Upper lobe of left lung (tissue), 6 donors: ENCODE measurements around the gene PITPNM3. TPM values are rescaled to one million over a fixed set of nuclear protein-coding genes. Genes with fewer than 3 reads are reported as not detected.

Experiments
- ATAC-seq, 2 donors: fragments of 200-7000 bp; cut with Tn5 transposase; one replicate each; pipeline ENCODE4 v1.9.1; 2022; ENCODE audit warnings: mild to moderate bottlenecking in 2 of 2, moderate library complexity in 2 of 2; ENCODE audit not compliant: low FRiP score in 2 of 2
- DNase-seq, 2 donors: peaks; one replicate each; pipeline ENCODE4 v3.0.0-alpha.2; 2019 to 2020
- H3K27ac ChIP-seq, 4 donors: fragments of 200-600 bp; sonication (generic); one replicate each; pipeline ENCODE4 v1.5.1; 2016 to 2019
- H3K27me3 ChIP-seq, 4 donors: fragments of 200-600 bp; sonication (generic); one replicate each; pipeline ENCODE4 v1.5.1; 2017 to 2019
- H3K36me3 ChIP-seq, 4 donors: fragments of 200-600 bp; sonication (generic); one replicate each; pipeline ENCODE4 v1.5.1; 2016 to 2019
- H3K4me1 ChIP-seq, 4 donors: fragments of 200-600 bp; sonication (generic); one replicate each; pipeline ENCODE4 v1.5.1; 2018 to 2019
- H3K4me3 ChIP-seq, 4 donors: fragments of 200-600 bp; sonication (generic); one replicate each; pipeline ENCODE4 v1.5.1; 2017 to 2019; ENCODE audit warnings: mild to moderate bottlenecking in 2 of 4, moderate library complexity in 1 of 4
- H3K9me3 ChIP-seq, 4 donors: fragments of 200-600 bp; sonication (generic); one replicate each; pipeline ENCODE4 v1.5.1; 2018 to 2019
- CTCF ChIP-seq, 6 experiments: fragments of 450-650 bp in 4 of 6; fragments of 200-600 bp in 2 of 6; sonication (generic) in 2 of 6; IDR thresholded peaks; one replicate each; pipeline ENCODE4 v1.5.1; 2016 to 2019; ENCODE audit warnings: antibody characterized with exemption in 6 of 6
- EP300 ChIP-seq, 4 donors: sonication (generic); formaldehyde crosslinking; IDR thresholded peaks; one replicate each; pipeline ENCODE4 v1.5.1; 2017; ENCODE audit warnings: antibody characterized with exemption in 4 of 4, control low read depth in 2 of 4
- POLR2A ChIP-seq, 4 donors: fragments of 450-650 bp; IDR thresholded peaks; one replicate each; pipeline ENCODE4 v1.5.1; 2016 to 2017; ENCODE audit warnings: antibody characterized with exemption in 4 of 4, mild to moderate bottlenecking in 2 of 4
- POLR2AphosphoS5 ChIP-seq, 2 donors: sonication (generic); formaldehyde crosslinking; IDR thresholded peaks; one replicate each; pipeline ENCODE4 v1.5.1; 2017; ENCODE audit warnings: antibody characterized with exemption in 2 of 2
- WGBS, 2 donors: methylation state at CpG; one replicate each; pipeline ENCODE4 v1.1.5; 2017 to 2018; 5-methylcytosine and 5-hydroxymethylcytosine counted together
- total RNA-seq, 6 donors: library from RNA; depleted of rRNA in 4 of 6; stranded (reverse); fragments of >200 nt in 4 of 6; gene quantifications; one replicate each; pipeline versions ENCODE4 v1.1.0 to v1.2.1, GENCODE V29; 2016 to 2021
- donor health status: DM: no; HTN: no; CAD: no; lungs with moderate emphysema.
- donor health status: DM: no; HTN: yes; CAD: no; lungs with severe emphysema.

Gene PITPNM3
- total RNA-seq, 6 donors from 2014 or later, result 10.3 to 16.3 (median 12.5) TPM

- peaks cover 0 to 3% (median 0%) of the 10 kb centered on the region in 4 donors for H3K36me3 ChIP-seq
- no peak for TF ChIP-seq POLR2A (IDR thresholded peaks at IDR 0.05)
- TF ChIP-seq CTCF (IDR thresholded peaks at IDR 0.05), result no peak
- TF ChIP-seq EP300 (IDR thresholded peaks at IDR 0.05), result no peak
- TF ChIP-seq POLR2AphosphoS5 (IDR thresholded peaks at IDR 0.05), result no peak
- no peaks in the 10 kb centered on the region for H3K9me3 ChIP-seq
- no peak overlapping the region for H3K4me3 ChIP-seq
- H3K27me3 ChIP-seq, result no peaks in the 10 kb centered on the region
- H3K4me1 ChIP-seq, result peaks cover 0 to 6% (median 3%) of the 10 kb centered on the region in 4 donors
- ATAC-seq (no peak), DNase-seq (no peak)
- no peak overlapping the region for H3K27ac ChIP-seq
- WGBS, 2 donors, result 82 to 91% methylated on average over 10 of the region's 10 CpGs
Measured at GRCh38 chr17:6472517-6472916, 83.8 kb downstream of the PITPNM3 start.

DNA sequence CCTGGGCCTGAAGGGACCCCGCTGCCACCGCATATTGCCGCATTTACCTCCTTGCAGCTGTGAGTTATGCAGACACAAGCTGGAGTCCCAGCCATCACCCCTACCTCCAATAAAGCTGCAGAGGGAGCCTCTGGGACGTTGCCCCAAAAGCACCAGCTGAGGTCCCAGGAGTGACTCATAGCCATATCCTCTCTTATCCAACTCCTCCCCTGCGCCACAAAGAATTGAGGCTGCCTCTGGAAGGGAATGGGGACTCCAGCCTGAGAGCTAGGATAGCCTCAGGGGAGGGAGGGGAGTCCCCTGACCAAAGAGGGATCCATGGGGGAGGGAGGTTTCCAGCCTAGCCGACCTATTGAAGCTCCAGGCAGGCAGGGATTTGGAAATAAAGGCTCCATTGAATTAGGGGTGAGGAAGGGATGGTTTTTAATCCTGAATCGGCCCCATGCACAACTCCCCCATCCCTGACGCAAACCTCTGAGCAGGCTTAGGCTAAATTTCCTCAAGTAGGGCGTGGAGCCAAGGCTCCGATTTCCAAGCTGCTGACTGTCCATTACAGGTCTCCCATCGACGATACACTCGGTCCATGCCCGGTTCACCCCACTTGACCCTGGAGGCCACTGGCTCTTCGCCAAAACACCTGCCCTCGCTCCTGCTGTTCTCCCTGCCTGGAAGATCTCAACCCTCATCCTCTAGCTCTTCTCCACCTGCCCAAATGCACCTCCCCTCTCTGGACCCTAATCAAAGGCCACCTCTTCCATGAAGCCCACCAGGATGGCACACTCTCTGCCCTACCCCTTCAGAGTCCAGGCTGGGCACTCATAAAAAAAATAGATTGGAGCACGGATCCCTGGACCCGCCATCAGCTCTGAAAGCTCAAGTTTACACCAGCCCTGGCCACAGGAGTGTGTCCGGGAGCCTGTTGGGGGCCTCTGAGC, 84.6 kb downstream of the PITPNM3 start:
- H3K36me3 ChIP-seq, result peaks cover 0 to 3% (median 0%) of the 10 kb centered on the region in 4 donors
- no peaks in the 10 kb centered on the region for H3K27me3 ChIP-seq
- WGBS, 2 donors, result 75 to 83% methylated on average over 10 to 19 of the region's 19 CpGs
- ATAC-seq, result no peak
- no peak overlapping the region for H3K27ac ChIP-seq
- H3K4me3 ChIP-seq, result no peak overlapping the region
- no peak for DNase-seq
- peaks cover 0 to 6% (median 3%) of the 10 kb centered on the region in 4 donors for H3K4me1 ChIP-seq
- no peak for TF ChIP-seq POLR2AphosphoS5 (IDR thresholded peaks at IDR 0.05)
- no peak for TF ChIP-seq EP300 (IDR thresholded peaks at IDR 0.05)
- no peak for TF ChIP-seq CTCF (IDR thresholded peaks at IDR 0.05)
- TF ChIP-seq POLR2A (IDR thresholded peaks at IDR 0.05), result no peak
- H3K9me3 ChIP-seq, result no peaks in the 10 kb centered on the region

- peaks cover 0 to 6% (median 3%) of the 10 kb centered on the region in 4 donors for H3K4me1 ChIP-seq
- H3K9me3 ChIP-seq, result no peaks in the 10 kb centered on the region
- TF ChIP-seq CTCF (IDR thresholded peaks at IDR 0.05) (no peak), POLR2A (IDR thresholded peaks at IDR 0.05) (no peak), EP300 (IDR thresholded peaks at IDR 0.05) (no peak), POLR2AphosphoS5 (IDR thresholded peaks at IDR 0.05) (no peak)
- H3K27ac ChIP-seq, result no peak overlapping the region
- peaks cover 0 to 3% (median 0%) of the 10 kb centered on the region in 4 donors for H3K36me3 ChIP-seq
- no peak overlapping the region for H3K4me3 ChIP-seq
- WGBS, 2 donors, result 93 to 96% methylated on average over 3 to 15 of the region's 17 CpGs
- DNase-seq, result no peak
- ATAC-seq, result no peak
- no peaks in the 10 kb centered on the region for H3K27me3 ChIP-seq
Measured at GRCh38 chr17:6470751-6471521, 85.4 kb downstream of the PITPNM3 start.

DNA sequence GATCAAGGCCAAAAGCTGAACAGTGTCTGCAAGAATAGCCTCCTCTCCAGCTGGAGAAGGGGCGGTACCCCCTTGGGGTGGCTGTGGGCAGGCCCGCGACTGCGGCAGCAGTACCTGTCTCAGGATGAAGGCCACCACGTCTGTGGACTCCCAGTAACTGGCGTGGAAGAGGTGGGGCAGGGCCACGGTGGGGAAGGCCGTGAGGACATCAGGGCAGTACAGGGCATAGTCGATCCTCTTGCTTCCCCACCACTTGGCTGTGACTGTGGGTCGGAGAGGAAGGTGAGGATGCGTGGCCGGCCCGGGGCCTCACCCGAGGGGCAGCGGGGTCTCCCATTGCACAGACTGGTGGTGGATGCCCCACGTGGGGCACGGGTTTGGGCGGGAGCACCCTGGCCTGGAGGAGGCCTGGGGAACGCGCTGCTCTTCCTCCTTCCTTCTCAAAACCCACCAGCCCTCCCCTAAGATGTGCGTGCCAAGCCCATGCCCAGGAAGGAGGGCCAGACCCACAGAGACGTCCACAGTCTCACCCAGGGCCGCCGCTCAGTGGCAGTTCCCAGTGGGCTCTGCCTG, 86.1 kb downstream of the PITPNM3 start:
- no peak overlapping the region for H3K4me3 ChIP-seq
- peaks cover 0 to 3% (median 0%) of the 10 kb centered on the region in 4 donors for H3K36me3 ChIP-seq
- no peaks in the 10 kb centered on the region for H3K9me3 ChIP-seq
- no peaks in the 10 kb centered on the region for H3K27me3 ChIP-seq
- peaks cover 0 to 6% (median 3%) of the 10 kb centered on the region in 4 donors for H3K4me1 ChIP-seq
- DNase-seq, result no peak
- TF ChIP-seq POLR2A (IDR thresholded peaks at IDR 0.05), result no peak
- WGBS, 2 donors, result 85 to 93% methylated on average over 17 to 24 of the region's 24 CpGs
- ATAC-seq, result no peak
- H3K27ac ChIP-seq, result no peak overlapping the region
